ENCODE data around the gene PCBP1. TPM values are rescaled to one million over a fixed set of nuclear protein-coding genes. Genes with fewer than 3 reads are reported as not detected.

PCBP1 gene
- total and polyA plus RNA-seq, 9 of the 15 experiments (the other 6 are each of a cell fraction or from before 2014, with no cell fraction given), result 19.2 to 407 (median 78.1) TPM

- in situ Hi-C loops (cut with MboI), result no loop called here
- no TSS peak for BruUV-seq (replicated peaks)
- intact Hi-C loops (cut with micrococcal nuclease), result no loop called here
- TF ChIP-seq ZNF592 (IDR thresholded peaks at IDR 0.05) (no peak), POLR3G (IDR thresholded peaks at IDR 0.05; ENCODE audit: extremely low read depth, insufficient read length, insufficient replicate concordance) (no peak), ZNF586 (CRISPR knock-in tag; conservative IDR thresholded peaks at IDR 0.05) (no peak), ZNF324 (CRISPR knock-in tag; IDR thresholded peaks at IDR 0.05) (no peak), ZNF57 (CRISPR knock-in tag; IDR thresholded peaks at IDR 0.05) (no peak), ZNF778 (CRISPR knock-in tag; IDR thresholded peaks at IDR 0.05) (no peak), HEY1 (CRISPR knock-in tag; IDR thresholded peaks at IDR 0.05; ENCODE audit: borderline replicate concordance) (no peak), CTCF (IDR thresholded peaks at IDR 0.05 in 2 of 3, conservative IDR thresholded peaks at IDR 0.05 in 1 of 3; ENCODE audit: insufficient read depth in 2 of 3, low read depth in 1 of 3, low read length in 3 of 3) (0 out of 6 replicates have a peak, but pooled peaks of 2 of the 3 experiments have one; percentile 5 to 9), ZNF655 (CRISPR knock-in tag; IDR thresholded peaks at IDR 0.05) (no peak)
- Histone ChIP-seq H3K9me3 (replicated peaks; ENCODE audit: control insufficient read depth, insufficient read depth, low read depth, low read length) (no peaks in the 10 kb centered on the region), H3K9me1 (ENCODE audit: control insufficient read depth, insufficient read depth, low read length) (no peaks in the 10 kb centered on the region), H4K20me1 (replicated peaks; ENCODE audit: control insufficient read depth, insufficient read depth, low read length) (no peaks in the 10 kb centered on the region), H3K4me2 (ENCODE audit: insufficient read depth, low read length) (peak overlapping the region; percentile 7; the same call in 1 of the 2 replicates), H3K79me2 (ENCODE audit: control insufficient read depth, insufficient read depth, low read length) (peaks cover 12% of the 10 kb centered on the region), H3K9ac (ENCODE audit: insufficient read depth in 1 of 2, low read depth in 2 of 2, low read length in 2 of 2) (peak overlapping the region; percentile 21 to 38; a peak in 3 of 4 replicates), H3K4me1 (replicated peaks in 1 of 2; ENCODE audit: control insufficient read depth in 2 of 2, insufficient read depth in 2 of 2, low read length in 2 of 2) (peaks cover 5 to 17% of the 10 kb centered on the region in 2 experiments; a peak in 3 of 5 replicates), H2AFZ (ENCODE audit: low read depth, low read length) (peak overlapping the region; percentile 68), H3K27ac (ENCODE audit: extremely low read depth, low read depth, low read length) (peak overlapping the region; percentile 37; the same call in 2 of the 3 replicates), H3K36me3 (ENCODE audit: control insufficient read depth, insufficient read depth, low read length) (peaks cover 9% of the 10 kb centered on the region; the same call in 1 of the 3 replicates), H3K4me3 (no peak overlapping the region), H3K27me3 (ENCODE audit: control insufficient read depth in 2 of 2, insufficient read depth in 2 of 2, low read length in 2 of 2) (no peaks in the 10 kb centered on the region)
- POLR2A ChIA-PET, result interaction anchor here (0.6 to 1.2 kb wide), 4 partner anchors 10 to 142 kb away, joined by 3 to 7 read pairs (median 4); no protein-coding TSS in a partner anchor
- peak; percentile 17 for ATAC-seq
- CTCF ChIA-PET (ENCODE audit: low intra/inter-chr PET ratio), result no interaction called here
- 72% methylated on average over 5 of the region's 5 CpGs for WGBS (ENCODE audit: insufficient coverage, low coverage, missing lambda C conversion rate)
- DNase-seq (ENCODE audit: extremely low read depth in 1 of 4, low spot score in 3 of 4), result no peak
- FAIRE-seq, result no peak
Observed at GRCh38 chr2:70094171-70094977, 7.1 kb downstream of the PCBP1 start.

All from K562 (cell line).